ENCODE results near the gene ANKRD27. TPM values are rescaled to one million over a fixed set of nuclear protein-coding genes. Genes with fewer than 3 reads are reported as not detected.
"Not testable (repeated sequence)": the region's sequence is repeated elsewhere in the genome, so short reads cannot be mapped to it uniquely, and the experiment has no call there.

Gene ANKRD27
- total RNA-seq, 1 donor from 2014 or later: 44.5 TPM

DNA sequence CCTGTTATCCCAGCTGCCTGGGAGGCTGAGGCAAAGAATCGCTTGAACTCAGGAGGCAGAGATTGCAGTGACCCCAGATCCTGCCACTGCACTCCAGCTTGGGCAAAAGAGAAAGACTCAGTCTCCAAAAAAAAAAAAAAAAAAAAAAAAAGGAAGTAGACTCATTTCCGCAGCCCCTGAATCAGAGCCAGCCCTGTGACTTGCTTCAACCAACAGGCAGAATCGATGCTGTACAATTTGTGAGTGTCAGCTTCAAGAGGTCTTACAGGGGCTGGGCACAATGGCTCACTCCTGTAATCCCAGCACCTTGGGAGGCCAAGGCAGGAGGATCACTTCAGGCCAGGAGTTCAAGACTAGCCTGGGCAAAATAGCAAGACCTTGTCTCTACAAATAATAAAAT is 12.8 kb downstream of the ANKRD27 start:
- Histone ChIP-seq H3K36me3 (peaks cover 31% of the 10 kb centered on the region), H3K27me3 (ENCODE audit: low read depth) (no peaks in the 10 kb centered on the region), H3K4me1 (no peaks in the 10 kb centered on the region), H3K9me3 (no peaks in the 10 kb centered on the region), H3K27ac (no peak overlapping the region), H3K4me3 (no peak overlapping the region)
- ATAC-seq (no peak), DNase-seq (no peak)
- TF ChIP-seq, protein P1, sequence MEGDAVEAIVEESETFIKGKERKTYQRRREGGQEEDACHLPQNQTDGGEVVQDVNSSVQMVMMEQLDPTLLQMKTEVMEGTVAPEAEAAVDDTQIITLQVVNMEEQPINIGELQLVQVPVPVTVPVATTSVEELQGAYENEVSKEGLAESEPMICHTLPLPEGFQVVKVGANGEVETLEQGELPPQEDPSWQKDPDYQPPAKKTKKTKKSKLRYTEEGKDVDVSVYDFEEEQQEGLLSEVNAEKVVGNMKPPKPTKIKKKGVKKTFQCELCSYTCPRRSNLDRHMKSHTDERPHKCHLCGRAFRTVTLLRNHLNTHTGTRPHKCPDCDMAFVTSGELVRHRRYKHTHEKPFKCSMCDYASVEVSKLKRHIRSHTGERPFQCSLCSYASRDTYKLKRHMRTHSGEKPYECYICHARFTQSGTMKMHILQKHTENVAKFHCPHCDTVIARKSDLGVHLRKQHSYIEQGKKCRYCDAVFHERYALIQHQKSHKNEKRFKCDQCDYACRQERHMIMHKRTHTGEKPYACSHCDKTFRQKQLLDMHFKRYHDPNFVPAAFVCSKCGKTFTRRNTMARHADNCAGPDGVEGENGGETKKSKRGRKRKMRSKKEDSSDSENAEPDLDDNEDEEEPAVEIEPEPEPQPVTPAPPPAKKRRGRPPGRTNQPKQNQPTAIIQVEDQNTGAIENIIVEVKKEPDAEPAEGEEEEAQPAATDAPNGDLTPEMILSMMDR (IDR thresholded peaks at IDR 0.05): no peak
- intact Hi-C loops (cut with DNase I): no loop called here

- Histone ChIP-seq H3K9me3 (no peaks in the 10 kb centered on the region), H3K4me3 (no peak overlapping the region), H3K27ac (no peak overlapping the region), H3K27me3 (ENCODE audit: low read depth) (no peaks in the 10 kb centered on the region), H3K4me1 (no peaks in the 10 kb centered on the region), H3K36me3 (peaks cover 31% of the 10 kb centered on the region)
- intact Hi-C loops (cut with DNase I): no loop called here
- ATAC-seq (no peak), DNase-seq (no peak)
- TF ChIP-seq, protein P1 (IDR thresholded peaks at IDR 0.05): no peak
These were observed 13.7 kb downstream of the ANKRD27 start for GRCh38 chr19:32661318-32661717.

DNA sequence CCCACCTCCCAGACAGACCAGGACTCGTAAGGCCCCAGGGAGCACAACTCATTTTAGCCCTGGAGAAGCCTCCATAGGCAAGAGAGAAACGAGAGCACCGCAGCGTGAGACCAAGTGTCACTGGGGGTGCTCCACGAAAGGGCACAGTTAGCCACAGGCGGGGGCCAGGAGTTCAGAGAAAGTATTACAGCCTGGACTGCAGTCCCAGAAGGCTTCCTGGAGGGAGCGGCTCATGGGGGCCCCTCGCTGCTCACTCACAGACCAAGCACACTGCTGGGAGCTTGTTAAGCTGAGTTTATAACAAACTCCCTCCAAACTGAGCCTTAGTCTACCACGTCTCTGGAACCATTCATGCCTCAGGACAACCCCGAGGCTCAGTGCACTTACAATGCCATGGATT is 16.5 kb downstream of the ANKRD27 start:
- peak in 1 of 2 donors; percentile 25 for ATAC-seq
- TF ChIP-seq, protein P1 (IDR thresholded peaks at IDR 0.05): no peak
- H3K27me3 ChIP-seq (ENCODE audit: low read depth): no peaks in the 10 kb centered on the region
- intact Hi-C loops (cut with DNase I): no loop called here
- peaks cover 52% of the 10 kb centered on the region for H3K36me3 ChIP-seq
- DNase-seq: no peak
- H3K9me3 ChIP-seq: no peaks in the 10 kb centered on the region
- H3K27ac ChIP-seq: no peak overlapping the region
- H3K4me3 ChIP-seq: no peak overlapping the region
- H3K4me1 ChIP-seq: no peaks in the 10 kb centered on the region

GRCh38 chr19:32658075-32658474 is 16.9 kb downstream of the ANKRD27 start:
- ATAC-seq (no peak), DNase-seq (no peak)
- peaks cover 52% of the 10 kb centered on the region for H3K36me3 ChIP-seq
- TF ChIP-seq, protein P1 (IDR thresholded peaks at IDR 0.05): no peak
- no peaks in the 10 kb centered on the region for H3K9me3 ChIP-seq
- no peaks in the 10 kb centered on the region for H3K27me3 ChIP-seq (ENCODE audit: low read depth)
- H3K27ac ChIP-seq: no peak overlapping the region
- intact Hi-C loops (cut with DNase I): no loop called here
- H3K4me3 ChIP-seq: no peak overlapping the region
- peaks cover 3% of the 10 kb centered on the region for H3K4me1 ChIP-seq

GRCh38 chr19:32656379-32656778 is 18.6 kb downstream of the ANKRD27 start:
- H3K4me1 ChIP-seq; ATAC-seq; H3K4me3 ChIP-seq; DNase-seq; H3K27ac ChIP-seq; intact Hi-C loops (cut with DNase I); H3K9me3 ChIP-seq; H3K27me3 ChIP-seq (ENCODE audit: low read depth): not testable (repeated sequence)
- peaks cover 52% of the 10 kb centered on the region for H3K36me3 ChIP-seq

DNA sequence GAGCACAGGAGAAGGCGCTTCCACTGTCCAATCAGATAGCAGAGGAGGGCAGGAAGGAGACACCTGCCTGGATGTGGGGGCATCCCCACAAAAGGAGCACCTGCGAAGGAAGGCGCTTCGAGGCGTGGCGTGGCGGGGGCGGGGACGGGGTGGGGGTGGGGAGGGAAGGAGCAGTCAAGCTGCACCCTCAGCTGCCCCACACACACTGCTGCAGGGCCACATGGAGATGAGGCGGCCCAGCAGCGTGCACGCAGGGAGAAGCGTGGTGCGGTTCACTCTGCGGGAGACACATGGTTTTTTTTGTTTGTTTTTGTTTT is 21.4 kb downstream of the ANKRD27 start:
- DNase-seq (no peak), ATAC-seq (no peak)
- intact Hi-C loops (cut with DNase I): no loop called here
- TF ChIP-seq, protein P1 (IDR thresholded peaks at IDR 0.05): no peak
- Histone ChIP-seq H3K27me3 (ENCODE audit: low read depth) (no peaks in the 10 kb centered on the region), H3K9me3 (no peaks in the 10 kb centered on the region), H3K27ac (no peak overlapping the region), H3K36me3 (peaks cover 66% of the 10 kb centered on the region), H3K4me1 (peaks cover 9% of the 10 kb centered on the region), H3K4me3 (no peak overlapping the region)
